Small intestine (tissue), 7 donors: ENCODE measurements around the gene LHCGR. TPM values are rescaled to one million over a fixed set of nuclear protein-coding genes. Genes with fewer than 3 reads are reported as not detected.
A peak's percentile ranks its signal among the peaks of the same experiment; 100 is the strongest.

Experiments
- DNase-seq, 2 donors: peaks; one replicate each; pipeline versions ENCODE4 v3.0.0 to v3.0.0-alpha.2; 2013
- FAIRE-seq: peaks from 2 replicates; lab custom pipeline; 2012; peaks lifted over from hg19 to GRCh38; lab: Jason Lieb, UNC
- H3K27ac ChIP-seq, 3 donors: one replicate each; pipeline ENCODE4 v1.5.1; 2013; ENCODE audit warnings: low read length in 2 of 3, mild to moderate bottlenecking in 2 of 3, control low read depth in 1 of 3, inconsistent platforms in 1 of 3, low read depth in 1 of 3, moderate library complexity in 1 of 3
- H3K27me3 ChIP-seq, 3 donors: one replicate each; pipeline ENCODE4 v1.6.1; 2013; ENCODE audit warnings: low read length in 3 of 3, inconsistent platforms in 1 of 3; ENCODE audit not compliant: control insufficient read depth in 3 of 3, insufficient read depth in 3 of 3
- H3K36me3 ChIP-seq, 3 donors: one replicate each; pipeline ENCODE4 v1.6.1; 2013; ENCODE audit warnings: low read length in 3 of 3, inconsistent platforms in 1 of 3, low read depth in 1 of 3, mild to moderate bottlenecking in 1 of 3, moderate library complexity in 1 of 3; ENCODE audit not compliant: control insufficient read depth in 3 of 3, insufficient read depth in 2 of 3
- H3K4me1 ChIP-seq, 3 donors: one replicate each; pipeline ENCODE4 v1.6.1; 2013; ENCODE audit warnings: low read length in 2 of 3, inconsistent platforms in 1 of 3, low read depth in 1 of 3, mild to moderate bottlenecking in 1 of 3, moderate library complexity in 1 of 3; ENCODE audit not compliant: control insufficient read depth in 3 of 3, insufficient read depth in 2 of 3
- H3K4me3 ChIP-seq, 3 donors: one replicate each; pipeline ENCODE4 v1.5.1; 2013; ENCODE audit warnings: low read length in 3 of 3, control low read depth in 1 of 3, inconsistent platforms in 1 of 3, low read depth in 1 of 3, mild to moderate bottlenecking in 1 of 3, moderate library complexity in 1 of 3
- H3K9me3 ChIP-seq, 2 donors: one replicate each; pipeline ENCODE4 v1.6.1; 2013; ENCODE audit warnings: low read depth in 1 of 2, low read length in 1 of 2; ENCODE audit not compliant: control insufficient read depth in 2 of 2, insufficient read depth in 1 of 2
- WGBS, 3 donors: extraction: QIAGEN DNeasy Blood & Tissue Kit; methylation state at CpG; one replicate each; pipeline ENCODE4 v1.1.7; 2013; 5-methylcytosine and 5-hydroxymethylcytosine counted together
- polyA plus RNA-seq, 4 donors: library from polyadenylated mRNA; stranded (reverse) in 3 of 4; unstranded in 1 of 4; fragments of 200-250 nt in 3 of 4; fragments of 120-200 nt in 1 of 4; gene quantifications; one replicate each; pipeline versions ENCODE4 v1.2.1 to v1.2.3, GENCODE V29; 2013
- donor health status: healthy with polysubstance abuse.
- donor health status: control.
- donor health status: control.
- donor health status: Bipolar disorder and iron deficiency.
- donor health status: healthy.

The LHCGR gene
- polyA plus RNA-seq, 4 donors = 0.04 TPM; not detected in 3

GRCh38 chr2:48779019-48779716 lies 23.6 kb upstream of the LHCGR start:
- H3K9me3 ChIP-seq = no peaks in the 10 kb centered on the region
- DNase-seq (peak in 1 of 2 donors; percentile 30), FAIRE-seq (no peak)
- H3K4me3 ChIP-seq = no peak overlapping the region
- H3K27me3 ChIP-seq = peaks cover 0 to under 1% (median 0%) of the 10 kb centered on the region in 3 donors
- H3K4me1 ChIP-seq = no peaks in the 10 kb centered on the region
- no peaks in the 10 kb centered on the region for H3K36me3 ChIP-seq
- WGBS, 3 donors = 58 to 65% (median 63%) methylated on average over 4 of the region's 4 CpGs
- H3K27ac ChIP-seq = no peak overlapping the region

GRCh38 chr2:48774251-48774650 lies 18.7 kb upstream of the LHCGR start:
- no peak overlapping the region for H3K4me3 ChIP-seq
- DNase-seq (no peak), FAIRE-seq (no peak)
- no peaks in the 10 kb centered on the region for H3K4me1 ChIP-seq
- no peaks in the 10 kb centered on the region for H3K36me3 ChIP-seq
- H3K27me3 ChIP-seq = peaks cover 0 to 4% (median 0%) of the 10 kb centered on the region in 3 donors
- no peaks in the 10 kb centered on the region for H3K9me3 ChIP-seq
- no peak overlapping the region for H3K27ac ChIP-seq
- 50 to 88% (median 67%) methylated on average over 1 of the region's 1 CpG for WGBS, 3 donors

- FAIRE-seq (no peak), DNase-seq (peak in 1 of 2 donors; percentile 13)
- H3K27me3 ChIP-seq = peaks cover 0 to 4% (median 0%) of the 10 kb centered on the region in 3 donors
- H3K9me3 ChIP-seq = peaks cover 0 to 2% of the 10 kb centered on the region in 2 donors
- no peaks in the 10 kb centered on the region for H3K4me1 ChIP-seq
- no peaks in the 10 kb centered on the region for H3K36me3 ChIP-seq
- H3K27ac ChIP-seq = no peak overlapping the region
- WGBS, 3 donors = 80 to 88% (median 84%) methylated on average over 4 of the region's 4 CpGs
- H3K4me3 ChIP-seq = no peak overlapping the region
Observed at GRCh38 chr2:48771241-48772014, 15.9 kb upstream of the LHCGR start.

- Histone ChIP-seq H3K4me3 (no peak overlapping the region), H3K4me1 (no peaks in the 10 kb centered on the region), H3K27ac (no peak overlapping the region), H3K9me3 (peaks cover 0 to 2% of the 10 kb centered on the region in 2 donors), H3K27me3 (peaks cover 0 to 4% (median 0%) of the 10 kb centered on the region in 3 donors), H3K36me3 (no peaks in the 10 kb centered on the region)
- no peak for DNase-seq
- 82 to 88% (median 87%) methylated on average over 1 of the region's 1 CpG for WGBS, 3 donors
- FAIRE-seq = no peak
Observed at GRCh38 chr2:48770181-48770580, 14.7 kb upstream of the LHCGR start.

- peaks cover 0 to 2% of the 10 kb centered on the region in 2 donors for H3K9me3 ChIP-seq
- no peaks in the 10 kb centered on the region for H3K27me3 ChIP-seq
- H3K27ac ChIP-seq = no peak overlapping the region
- FAIRE-seq (no peak), DNase-seq (no peak)
- whole genome bisulfite sequencing, 3 donors = 60 to 80% (median 60%) methylated on average over 3 of the region's 3 CpGs
- H3K4me1 ChIP-seq = no peaks in the 10 kb centered on the region
- H3K4me3 ChIP-seq = no peak overlapping the region
- no peaks in the 10 kb centered on the region for H3K36me3 ChIP-seq
Observed at GRCh38 chr2:48768669-48769068, 13.1 kb upstream of the LHCGR start.

- no peak for FAIRE-seq
- no peak for DNase-seq
- no peak overlapping the region for H3K4me3 ChIP-seq
Observed at GRCh38 chr2:48767330-48767729, 11.8 kb upstream of the LHCGR start.

GRCh38 chr2:48760826-48761225 lies 5.3 kb upstream of the LHCGR start:
- no peak for FAIRE-seq
- H3K27ac ChIP-seq = no peak overlapping the region
- H3K27me3 ChIP-seq = peaks cover 0 to 9% (median under 1%) of the 10 kb centered on the region in 3 donors
- H3K9me3 ChIP-seq = no peaks in the 10 kb centered on the region
- H3K4me1 ChIP-seq = no peaks in the 10 kb centered on the region
- WGBS, 3 donors = 80 to 84% (median 83%) methylated on average over 3 of the region's 3 CpGs
- no peak overlapping the region for H3K4me3 ChIP-seq
- H3K36me3 ChIP-seq = no peaks in the 10 kb centered on the region
- no peak for DNase-seq

More at GRCh38 chr2:48767330-48767729, 11.8 kb upstream of the LHCGR start:
- no peak overlapping the region for H3K27ac ChIP-seq
- H3K4me1 ChIP-seq = no peaks in the 10 kb centered on the region
- H3K27me3 ChIP-seq = no peaks in the 10 kb centered on the region
- H3K9me3 ChIP-seq = peaks cover 0 to 2% of the 10 kb centered on the region in 2 donors
- H3K36me3 ChIP-seq = no peaks in the 10 kb centered on the region
- WGBS, 3 donors = 52 to 61% (median 52%) methylated on average over 8 of the region's 8 CpGs

GRCh38 chr2:48759682-48760081 lies 4.2 kb upstream of the LHCGR start:
- no peak overlapping the region for H3K27ac ChIP-seq
- H3K36me3 ChIP-seq = no peaks in the 10 kb centered on the region
- peaks cover 0 to 5% (median 0%) of the 10 kb centered on the region in 3 donors for H3K4me1 ChIP-seq
- FAIRE-seq (no peak), DNase-seq (no peak)
- no peaks in the 10 kb centered on the region for H3K9me3 ChIP-seq
- no peak overlapping the region for H3K4me3 ChIP-seq
- H3K27me3 ChIP-seq = peaks cover 0 to 21% (median 6%) of the 10 kb centered on the region in 3 donors
- WGBS, 3 donors = 84 to 93% (median 93%) methylated on average over 1 of the region's 1 CpG
